ENCODE data around the gene YIF1A. TPM values are rescaled to one million over a fixed set of nuclear protein-coding genes. Genes with fewer than 3 reads are reported as not detected.

Gene YIF1A
- polyA plus RNA-seq, 1 donor (not counting 4 experiments of a cell fraction or from before 2014, with no cell fraction given), result 80.3 TPM

DNA sequence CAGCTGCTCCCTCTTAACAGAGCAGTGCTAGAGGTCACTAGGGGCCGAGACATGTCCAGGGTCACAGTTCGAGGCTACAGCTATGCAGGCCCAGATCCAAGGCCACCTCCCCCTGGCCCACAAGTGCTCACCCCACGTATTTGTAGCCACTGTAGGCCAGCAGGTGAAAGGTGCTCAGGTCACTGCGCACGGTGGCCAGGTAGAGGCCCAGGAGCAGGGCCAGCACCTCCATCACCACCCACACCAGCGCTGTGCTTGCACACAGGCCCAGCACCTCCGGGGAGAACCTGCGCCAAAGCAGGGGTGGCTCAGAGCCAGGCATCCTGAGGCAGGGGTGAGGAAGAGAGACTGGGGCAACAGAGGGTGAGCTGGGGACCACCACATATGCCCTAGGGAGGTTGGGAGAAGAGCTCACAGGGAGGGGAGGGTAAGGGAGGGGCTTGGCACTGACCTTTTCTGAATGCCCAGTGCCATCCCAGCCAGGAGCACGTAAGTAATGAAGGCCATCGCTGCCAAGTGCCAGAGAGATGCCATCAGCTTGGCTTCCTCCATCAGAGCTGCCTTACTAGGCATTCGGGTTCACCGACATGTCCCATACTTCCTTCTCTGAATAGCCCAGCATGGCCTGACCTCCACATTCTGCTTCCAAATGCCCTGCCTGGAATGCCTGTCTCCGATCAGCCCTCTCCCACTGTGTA, 3.5 kb downstream of the YIF1A start:
- no peaks in the 10 kb centered on the region for H3K9me3 ChIP-seq (ENCODE audit: control insufficient read depth, low read depth, low read length)
- H3K27me3 ChIP-seq (ENCODE audit: control insufficient read depth, extremely low read depth, insufficient read depth, low read length), result no peaks in the 10 kb centered on the region
- TF ChIP-seq EZH2 (IDR thresholded peaks at IDR 0.05; ENCODE audit: low read length), result no peak
- TF ChIP-seq, protein P1, sequence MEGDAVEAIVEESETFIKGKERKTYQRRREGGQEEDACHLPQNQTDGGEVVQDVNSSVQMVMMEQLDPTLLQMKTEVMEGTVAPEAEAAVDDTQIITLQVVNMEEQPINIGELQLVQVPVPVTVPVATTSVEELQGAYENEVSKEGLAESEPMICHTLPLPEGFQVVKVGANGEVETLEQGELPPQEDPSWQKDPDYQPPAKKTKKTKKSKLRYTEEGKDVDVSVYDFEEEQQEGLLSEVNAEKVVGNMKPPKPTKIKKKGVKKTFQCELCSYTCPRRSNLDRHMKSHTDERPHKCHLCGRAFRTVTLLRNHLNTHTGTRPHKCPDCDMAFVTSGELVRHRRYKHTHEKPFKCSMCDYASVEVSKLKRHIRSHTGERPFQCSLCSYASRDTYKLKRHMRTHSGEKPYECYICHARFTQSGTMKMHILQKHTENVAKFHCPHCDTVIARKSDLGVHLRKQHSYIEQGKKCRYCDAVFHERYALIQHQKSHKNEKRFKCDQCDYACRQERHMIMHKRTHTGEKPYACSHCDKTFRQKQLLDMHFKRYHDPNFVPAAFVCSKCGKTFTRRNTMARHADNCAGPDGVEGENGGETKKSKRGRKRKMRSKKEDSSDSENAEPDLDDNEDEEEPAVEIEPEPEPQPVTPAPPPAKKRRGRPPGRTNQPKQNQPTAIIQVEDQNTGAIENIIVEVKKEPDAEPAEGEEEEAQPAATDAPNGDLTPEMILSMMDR (optimal IDR thresholded peaks at IDR 0.05 in 1 of 3, IDR thresholded peaks at IDR 0.05 in 1 of 3, conservative IDR thresholded peaks at IDR 0.05 in 1 of 3; ENCODE audit: extremely low read depth in 1 of 3, insufficient read depth in 2 of 3, low read length in 3 of 3), result no peak
- H3K9me1 ChIP-seq (ENCODE audit: control insufficient read depth, extremely low read depth, insufficient read depth, low read length), result no peaks in the 10 kb centered on the region
- no peak overlapping the region for H3K9ac ChIP-seq (ENCODE audit: control insufficient read depth, extremely low read depth, insufficient read depth, low read length)
- H3K4me3 ChIP-seq (ENCODE audit: control insufficient read depth in 2 of 3, extremely low read depth in 1 of 3, insufficient read depth in 2 of 3, low read depth in 1 of 3, low read length in 3 of 3), result no peak overlapping the region
- no peak overlapping the region for H2AFZ ChIP-seq (ENCODE audit: control insufficient read depth, low read length)
- H4K20me1 ChIP-seq (ENCODE audit: control insufficient read depth, extremely low read depth, insufficient read depth, low read length), result peaks cover 6% of the 10 kb centered on the region
- H3K36me3 ChIP-seq (ENCODE audit: control insufficient read depth in 2 of 2, extremely low read depth in 1 of 2, insufficient read depth in 2 of 2, low read length in 2 of 2), result peaks cover 9 to 14% of the 10 kb centered on the region in 2 experiments
- no peak for DNase-seq (ENCODE audit: low read depth, low spot score)
- FAIRE-seq, result no peak
- H3K4me2 ChIP-seq (ENCODE audit: control insufficient read depth, extremely low read depth, insufficient read depth, low read depth, low read length), result no peak overlapping the region
- dilution Hi-C loops (cut with MboI; ENCODE audit: extremely low pct_ligation_motif_present, low sequenced_read_pairs), result no loop called here
- H3K4me1 ChIP-seq (ENCODE audit: control insufficient read depth, extremely low read depth, insufficient read depth, low read length), result peaks cover 16% of the 10 kb centered on the region
- no peak overlapping the region for H3K27ac ChIP-seq (ENCODE audit: control insufficient read depth, insufficient read depth, low read length)
- peaks cover 27% of the 10 kb centered on the region for H3K79me2 ChIP-seq (ENCODE audit: control insufficient read depth, insufficient read depth, low read length)

DNA sequence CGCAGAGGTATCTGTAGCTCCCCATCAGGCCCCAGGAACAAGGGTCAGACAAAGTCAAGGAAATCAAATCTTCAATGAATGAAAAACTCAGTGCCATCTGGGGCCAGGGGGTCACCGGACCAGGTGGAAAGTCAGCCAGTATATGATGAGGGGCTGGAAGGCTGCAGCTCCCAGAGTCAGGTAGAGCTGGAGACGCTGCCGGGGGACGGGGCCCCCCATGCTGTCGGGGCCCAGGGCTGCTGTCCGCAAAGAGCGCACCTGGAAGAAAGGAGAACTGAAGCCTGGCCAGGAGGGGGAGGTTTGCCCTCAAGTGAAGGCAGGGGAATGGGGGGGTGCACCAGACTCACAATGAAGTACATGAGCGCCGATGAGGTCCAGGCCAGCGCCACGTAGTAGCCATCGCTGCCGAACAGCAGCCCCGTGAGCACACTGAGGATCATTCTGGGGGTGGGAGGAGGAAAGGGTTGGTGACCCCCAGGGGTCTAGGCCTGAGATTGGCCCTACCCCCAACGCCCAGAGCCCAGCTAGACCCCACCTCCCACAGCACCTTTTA, 4.3 kb downstream of the YIF1A start:
- peaks cover 9 to 14% of the 10 kb centered on the region in 2 experiments for H3K36me3 ChIP-seq (ENCODE audit: control insufficient read depth in 2 of 2, extremely low read depth in 1 of 2, insufficient read depth in 2 of 2, low read length in 2 of 2)
- peaks cover 6% of the 10 kb centered on the region for H4K20me1 ChIP-seq (ENCODE audit: control insufficient read depth, extremely low read depth, insufficient read depth, low read length)
- DNase-seq (ENCODE audit: low read depth, low spot score) (no peak), FAIRE-seq (no peak)
- H3K27me3 ChIP-seq (ENCODE audit: control insufficient read depth, extremely low read depth, insufficient read depth, low read length), result no peaks in the 10 kb centered on the region
- H3K79me2 ChIP-seq (ENCODE audit: control insufficient read depth, insufficient read depth, low read length), result peaks cover 27% of the 10 kb centered on the region
- H3K9me1 ChIP-seq (ENCODE audit: control insufficient read depth, extremely low read depth, insufficient read depth, low read length), result no peaks in the 10 kb centered on the region
- TF ChIP-seq EZH2 (IDR thresholded peaks at IDR 0.05; ENCODE audit: low read length), result no peak
- TF ChIP-seq, protein P1 (optimal IDR thresholded peaks at IDR 0.05 in 1 of 3, IDR thresholded peaks at IDR 0.05 in 1 of 3, conservative IDR thresholded peaks at IDR 0.05 in 1 of 3; ENCODE audit: extremely low read depth in 1 of 3, insufficient read depth in 2 of 3, low read length in 3 of 3), result no peak
- no peak overlapping the region for H3K27ac ChIP-seq (ENCODE audit: control insufficient read depth, insufficient read depth, low read length)
- H3K4me1 ChIP-seq (ENCODE audit: control insufficient read depth, extremely low read depth, insufficient read depth, low read length), result peaks cover 9% of the 10 kb centered on the region
- H3K9ac ChIP-seq (ENCODE audit: control insufficient read depth, extremely low read depth, insufficient read depth, low read length), result no peak overlapping the region
- dilution Hi-C loops (cut with MboI; ENCODE audit: extremely low pct_ligation_motif_present, low sequenced_read_pairs), result no loop called here
- H3K9me3 ChIP-seq (ENCODE audit: control insufficient read depth, low read depth, low read length), result no peaks in the 10 kb centered on the region
- H3K4me3 ChIP-seq (ENCODE audit: control insufficient read depth in 2 of 3, extremely low read depth in 1 of 3, insufficient read depth in 2 of 3, low read depth in 1 of 3, low read length in 3 of 3), result no peak overlapping the region
- no peak overlapping the region for H2AFZ ChIP-seq (ENCODE audit: control insufficient read depth, low read length)
- no peak overlapping the region for H3K4me2 ChIP-seq (ENCODE audit: control insufficient read depth, extremely low read depth, insufficient read depth, low read depth, low read length)
